HUES48 (cell line): Measurements from ENCODE around the gene CABP2.

Experiments
- H3K27ac ChIP-seq: one replicate; pipeline ENCODE4 v1.7.0; 2013; ENCODE audit warnings: low read depth, low read length, inconsistent platforms
- H3K27me3 ChIP-seq: 2 replicates; pipeline ENCODE4 v1.6.1; 2013; ENCODE audit warnings: mild to moderate bottlenecking, low read length; ENCODE audit not compliant: control insufficient read depth, insufficient read depth
- H3K36me3 ChIP-seq: 2 replicates; pipeline ENCODE4 v1.6.1; 2013; ENCODE audit warnings: low read length; ENCODE audit not compliant: control insufficient read depth, insufficient read depth
- H3K4me1 ChIP-seq: 2 replicates; pipeline ENCODE4 v1.6.1; 2013; ENCODE audit warnings: mild to moderate bottlenecking, low read length; ENCODE audit not compliant: control insufficient read depth, insufficient read depth
- H3K4me3 ChIP-seq: 2 replicates; pipeline ENCODE4 v1.5.1; 2013; ENCODE audit warnings: mild to moderate bottlenecking, low read depth, low read length
- H3K9ac ChIP-seq: 2 replicates; pipeline ENCODE4 v1.6.1; 2013; ENCODE audit warnings: mild to moderate bottlenecking, low read depth, low read length, moderate library complexity
- H3K9me3 ChIP-seq: 2 replicates; pipeline ENCODE4 v1.6.1; 2013; ENCODE audit warnings: low read length; ENCODE audit not compliant: control insufficient read depth, insufficient read depth

Gene CABP2

DNA sequence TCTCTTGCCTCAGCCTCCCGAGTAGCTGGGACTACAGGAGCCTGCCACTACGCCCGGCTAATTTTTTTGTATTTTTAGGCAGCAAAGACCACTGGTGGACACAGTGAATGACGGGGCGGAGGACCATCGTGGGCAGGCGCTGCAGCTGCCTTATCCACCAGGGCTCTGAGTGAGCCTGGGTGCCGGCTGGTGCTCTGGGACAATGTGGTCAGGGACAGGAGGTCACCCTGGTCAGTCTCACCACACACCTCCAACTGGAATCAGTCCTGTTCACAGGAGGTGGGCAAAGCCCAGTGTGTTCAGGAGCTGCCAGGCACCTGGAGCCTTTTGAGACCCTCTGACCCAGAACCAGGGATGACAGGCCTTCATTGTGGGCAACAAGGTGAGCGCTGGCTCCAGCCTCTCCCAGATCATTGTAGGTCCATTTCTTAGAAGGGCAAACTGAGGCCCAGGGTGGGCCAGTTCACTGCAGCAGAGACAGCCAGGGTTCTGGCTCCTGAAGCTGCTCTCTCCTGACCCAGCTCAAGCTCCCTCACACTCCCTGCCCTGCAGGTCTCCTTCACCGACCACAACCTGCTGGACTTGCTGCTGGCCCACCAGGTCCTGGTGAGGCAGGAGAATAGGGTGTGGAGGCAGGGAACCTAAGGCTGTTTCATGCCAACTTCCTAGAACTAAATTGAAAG is 15.7 kb upstream of the CABP2 start:
- Histone ChIP-seq H3K27ac (no peak overlapping the region), H3K4me1 (no peaks in the 10 kb centered on the region), H3K9me3 (peaks cover 8% of the 10 kb centered on the region), H3K27me3 (no peaks in the 10 kb centered on the region), H3K4me3 (no peak overlapping the region), H3K36me3 (no peaks in the 10 kb centered on the region), H3K9ac (no peak overlapping the region)

DNA sequence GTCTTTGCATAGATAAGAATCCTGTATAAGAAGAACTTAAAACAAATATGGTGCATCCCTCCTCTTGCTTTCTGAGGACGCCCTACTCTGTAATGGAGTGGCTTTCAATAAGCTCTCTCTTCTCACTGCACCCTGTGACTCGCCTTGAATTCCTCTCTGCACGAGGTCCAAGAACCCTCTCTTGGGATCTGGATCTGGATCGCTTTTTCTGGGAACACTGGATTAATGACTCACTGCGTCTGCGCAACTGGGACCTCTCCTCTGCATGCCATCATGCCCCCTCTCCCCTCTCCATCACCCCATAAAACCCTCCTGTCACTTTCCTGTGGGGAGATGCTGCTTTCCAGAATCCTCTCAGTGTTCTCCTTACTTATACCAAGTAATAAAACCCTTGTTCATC is 15.1 kb upstream of the CABP2 start:
- no peak overlapping the region for H3K27ac ChIP-seq
- no peak overlapping the region for H3K9ac ChIP-seq
- H3K27me3 ChIP-seq, result no peaks in the 10 kb centered on the region
- peaks cover 14% of the 10 kb centered on the region for H3K9me3 ChIP-seq
- H3K36me3 ChIP-seq, result no peaks in the 10 kb centered on the region
- H3K4me3 ChIP-seq, result no peak overlapping the region
- H3K4me1 ChIP-seq, result no peaks in the 10 kb centered on the region

GRCh38 chr11:67535561-67535960 is 12.3 kb upstream of the CABP2 start:
- Histone ChIP-seq H3K27ac (no peak overlapping the region), H3K9me3 (peaks cover 17% of the 10 kb centered on the region), H3K36me3 (no peaks in the 10 kb centered on the region), H3K27me3 (no peaks in the 10 kb centered on the region), H3K9ac (no peak overlapping the region), H3K4me3 (no peak overlapping the region), H3K4me1 (no peaks in the 10 kb centered on the region)

DNA sequence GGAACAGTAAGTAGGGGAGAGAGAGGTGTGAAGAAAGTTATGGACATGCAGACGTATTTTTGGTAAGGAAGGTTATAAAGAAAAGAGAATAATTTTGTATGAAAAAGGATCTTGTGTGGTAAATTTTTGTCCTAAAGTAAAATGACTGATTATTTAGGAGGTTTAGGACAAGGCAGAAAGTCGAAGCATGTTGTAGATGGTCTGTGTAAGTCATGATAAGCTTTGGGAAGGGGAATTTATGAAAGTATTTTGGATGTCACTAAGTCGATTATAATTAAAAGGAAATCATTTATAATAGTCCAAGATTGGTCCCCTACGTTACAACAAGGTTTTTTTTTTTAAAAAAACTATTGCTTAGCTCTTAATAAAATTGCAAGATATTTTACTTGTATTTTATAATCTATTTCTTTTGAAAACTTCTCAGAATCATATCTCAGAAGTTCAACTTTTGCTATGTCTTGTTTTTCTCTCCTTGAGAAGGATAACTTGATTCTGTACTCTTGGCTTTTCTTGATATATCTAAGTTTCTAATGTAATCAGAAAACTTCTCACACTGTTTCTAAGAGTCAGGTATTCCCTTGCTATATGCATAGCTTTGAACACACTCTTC is 10.9 kb upstream of the CABP2 start:
- Histone ChIP-seq H3K36me3 (no peaks in the 10 kb centered on the region), H3K4me1 (no peaks in the 10 kb centered on the region), H3K9ac (no peak overlapping the region), H3K4me3 (no peak overlapping the region), H3K27me3 (no peaks in the 10 kb centered on the region), H3K27ac (no peak overlapping the region), H3K9me3 (peaks cover 17% of the 10 kb centered on the region)

DNA sequence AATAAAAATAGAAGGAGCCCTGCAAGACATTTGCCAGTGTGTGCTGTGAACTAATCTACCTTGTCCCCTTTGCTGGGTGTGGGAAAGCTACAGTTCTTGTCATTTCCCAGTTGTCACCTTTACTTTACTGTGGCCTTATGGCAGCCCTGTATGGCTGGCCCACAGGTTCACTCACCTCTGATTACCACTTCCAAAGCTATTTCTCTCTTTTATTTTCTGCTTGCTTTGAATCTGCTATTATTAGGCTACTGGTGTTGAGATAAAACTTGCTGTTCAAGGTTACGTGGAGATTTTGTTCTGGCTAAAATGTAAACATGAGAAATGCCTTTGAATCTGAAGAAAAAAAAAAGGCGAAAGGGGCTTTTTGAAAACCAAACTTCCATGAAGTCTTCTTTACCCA is 9.6 kb upstream of the CABP2 start:
- peaks cover 17% of the 10 kb centered on the region for H3K9me3 ChIP-seq
- no peaks in the 10 kb centered on the region for H3K4me1 ChIP-seq
- no peaks in the 10 kb centered on the region for H3K27me3 ChIP-seq
- no peaks in the 10 kb centered on the region for H3K36me3 ChIP-seq
- no peak overlapping the region for H3K27ac ChIP-seq
- H3K9ac ChIP-seq, result no peak overlapping the region
- H3K4me3 ChIP-seq, result no peak overlapping the region

- H3K9ac ChIP-seq, result no peak overlapping the region
- peaks cover 17% of the 10 kb centered on the region for H3K9me3 ChIP-seq
- no peak overlapping the region for H3K4me3 ChIP-seq
- no peaks in the 10 kb centered on the region for H3K27me3 ChIP-seq
- no peaks in the 10 kb centered on the region for H3K36me3 ChIP-seq
- H3K4me1 ChIP-seq, result no peaks in the 10 kb centered on the region
- H3K27ac ChIP-seq, result no peak overlapping the region
Measured at GRCh38 chr11:67530282-67530592, 7.0 kb upstream of the CABP2 start.

GRCh38 chr11:67528376-67528775 is 5.1 kb upstream of the CABP2 start:
- no peak overlapping the region for H3K27ac ChIP-seq
- H3K9ac ChIP-seq, result no peak overlapping the region

GRCh38 chr11:67525275-67525976 is 2.2 kb upstream of the CABP2 start:
- Histone ChIP-seq H3K4me3 (no peak overlapping the region), H3K9ac (no peak overlapping the region), H3K36me3 (no peaks in the 10 kb centered on the region), H3K27ac (no peak overlapping the region), H3K4me1 (no peaks in the 10 kb centered on the region), H3K27me3 (no peaks in the 10 kb centered on the region), H3K9me3 (no peaks in the 10 kb centered on the region)

More at GRCh38 chr11:67528376-67528775, 5.1 kb upstream of the CABP2 start:
- H3K9me3 ChIP-seq, result peaks cover 3% of the 10 kb centered on the region; the same call in 1 of the 2 replicates
- no peak overlapping the region for H3K4me3 ChIP-seq
- no peaks in the 10 kb centered on the region for H3K36me3 ChIP-seq
- H3K27me3 ChIP-seq, result no peaks in the 10 kb centered on the region
- no peaks in the 10 kb centered on the region for H3K4me1 ChIP-seq

- Histone ChIP-seq H3K36me3 (no peaks in the 10 kb centered on the region), H3K9ac (no peak overlapping the region), H3K4me3 (no peak overlapping the region), H3K27me3 (no peaks in the 10 kb centered on the region), H3K27ac (no peak overlapping the region), H3K4me1 (no peaks in the 10 kb centered on the region), H3K9me3 (no peaks in the 10 kb centered on the region)
Measured at GRCh38 chr11:67524480-67524808, 1.2 kb upstream of the CABP2 start.

DNA sequence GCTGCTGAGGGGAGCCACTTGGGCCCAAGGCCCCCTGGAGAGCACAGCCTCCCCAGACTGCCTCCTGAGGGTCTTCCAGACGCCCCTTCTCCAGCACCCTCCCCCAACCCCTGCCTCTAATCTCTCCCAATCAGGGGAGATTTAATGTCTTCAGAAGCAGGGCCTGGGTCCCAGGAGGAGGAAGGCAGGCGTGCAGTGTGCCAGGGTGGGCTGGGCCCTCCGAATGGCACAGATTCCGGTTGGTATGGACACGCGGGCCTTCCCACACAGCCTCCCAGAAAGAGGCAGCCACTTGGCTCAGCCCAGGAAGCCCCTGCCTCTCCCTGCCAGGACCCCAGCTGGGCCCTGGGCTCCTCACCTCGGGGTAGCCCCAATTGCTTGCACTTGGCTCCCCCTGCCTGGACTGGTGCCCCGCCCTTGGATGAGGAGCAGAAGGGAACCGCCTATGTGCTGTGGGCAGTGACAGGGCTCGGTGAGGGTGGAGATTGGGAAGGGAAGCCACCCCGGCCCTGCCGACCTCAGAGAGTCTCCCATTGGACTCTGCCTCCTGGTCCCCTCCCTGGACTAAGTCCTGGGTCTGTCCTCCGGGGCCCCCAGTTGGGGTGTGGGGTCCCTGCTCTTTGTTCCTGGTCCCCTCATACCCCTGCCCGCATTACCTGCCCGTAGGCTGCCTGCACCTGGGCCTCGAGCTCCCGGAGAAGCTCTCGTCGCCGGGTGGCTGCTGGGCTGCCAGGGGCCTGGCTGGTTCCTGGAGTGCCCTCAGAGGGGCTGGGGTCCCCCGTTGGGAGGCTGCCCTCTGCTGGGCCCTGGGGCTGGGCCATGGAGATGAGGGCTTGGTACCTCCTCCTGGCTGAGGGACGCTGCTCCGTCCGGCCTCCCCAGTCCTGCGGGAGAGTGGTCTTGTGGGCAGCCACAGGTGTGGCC is 572 bp upstream of the CABP2 start:
- Histone ChIP-seq H3K4me3 (no peak overlapping the region), H3K27ac (no peak overlapping the region)

DNA sequence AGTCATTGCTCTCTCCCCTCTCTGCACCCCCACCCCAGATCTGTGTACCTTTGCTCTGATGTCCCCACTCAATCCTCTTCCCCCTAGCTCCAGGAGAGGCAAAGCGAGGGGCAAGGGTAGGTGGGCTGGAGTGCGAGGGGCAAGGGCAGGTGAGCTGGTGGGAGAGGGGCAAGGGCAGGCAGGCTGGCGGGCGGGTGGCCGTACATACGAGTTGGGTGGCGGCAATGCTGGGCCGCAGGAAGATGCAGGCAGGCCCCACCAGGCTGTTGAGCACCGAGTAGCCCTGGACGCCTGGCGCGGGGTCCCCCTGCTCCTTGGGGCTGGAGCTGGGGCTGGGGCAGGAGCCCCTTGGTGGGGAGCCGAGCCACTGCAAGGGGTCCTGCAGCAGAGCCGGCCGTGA is 908 bp downstream of the CABP2 start:
- no peak overlapping the region for H3K9ac ChIP-seq
- no peaks in the 10 kb centered on the region for H3K36me3 ChIP-seq
- no peak overlapping the region for H3K4me3 ChIP-seq
- no peaks in the 10 kb centered on the region for H3K27me3 ChIP-seq
- H3K9me3 ChIP-seq, result no peaks in the 10 kb centered on the region
- no peak overlapping the region for H3K27ac ChIP-seq
- H3K4me1 ChIP-seq, result no peaks in the 10 kb centered on the region

More for the DNA sequence above, 572 bp upstream of the CABP2 start:
- no peak overlapping the region for H3K9ac ChIP-seq
- no peaks in the 10 kb centered on the region for H3K27me3 ChIP-seq
- no peaks in the 10 kb centered on the region for H3K4me1 ChIP-seq
- no peaks in the 10 kb centered on the region for H3K9me3 ChIP-seq
- no peaks in the 10 kb centered on the region for H3K36me3 ChIP-seq
